Daoy (cell line): ENCODE results near the gene MATCAP1. TPM values are rescaled to one million over a fixed set of nuclear protein-coding genes. Genes with fewer than 3 reads are reported as not detected.

Experiments
- DNase-seq: peaks from one replicate; pipeline ENCODE4 v3.0.0-alpha.2; 2015; ENCODE audit warnings: low read depth
- total RNA-seq: library from RNA; depleted of rRNA; stranded (reverse); fragments of >200 nt; shearing (Covaris generic); gene quantifications from 2 replicates; pipeline ENCODE4 v1.2.3, GENCODE V29; 2014

Gene MATCAP1
- total RNA-seq, 1 experiment from 2014 or later, result 4.6 TPM

DNA sequence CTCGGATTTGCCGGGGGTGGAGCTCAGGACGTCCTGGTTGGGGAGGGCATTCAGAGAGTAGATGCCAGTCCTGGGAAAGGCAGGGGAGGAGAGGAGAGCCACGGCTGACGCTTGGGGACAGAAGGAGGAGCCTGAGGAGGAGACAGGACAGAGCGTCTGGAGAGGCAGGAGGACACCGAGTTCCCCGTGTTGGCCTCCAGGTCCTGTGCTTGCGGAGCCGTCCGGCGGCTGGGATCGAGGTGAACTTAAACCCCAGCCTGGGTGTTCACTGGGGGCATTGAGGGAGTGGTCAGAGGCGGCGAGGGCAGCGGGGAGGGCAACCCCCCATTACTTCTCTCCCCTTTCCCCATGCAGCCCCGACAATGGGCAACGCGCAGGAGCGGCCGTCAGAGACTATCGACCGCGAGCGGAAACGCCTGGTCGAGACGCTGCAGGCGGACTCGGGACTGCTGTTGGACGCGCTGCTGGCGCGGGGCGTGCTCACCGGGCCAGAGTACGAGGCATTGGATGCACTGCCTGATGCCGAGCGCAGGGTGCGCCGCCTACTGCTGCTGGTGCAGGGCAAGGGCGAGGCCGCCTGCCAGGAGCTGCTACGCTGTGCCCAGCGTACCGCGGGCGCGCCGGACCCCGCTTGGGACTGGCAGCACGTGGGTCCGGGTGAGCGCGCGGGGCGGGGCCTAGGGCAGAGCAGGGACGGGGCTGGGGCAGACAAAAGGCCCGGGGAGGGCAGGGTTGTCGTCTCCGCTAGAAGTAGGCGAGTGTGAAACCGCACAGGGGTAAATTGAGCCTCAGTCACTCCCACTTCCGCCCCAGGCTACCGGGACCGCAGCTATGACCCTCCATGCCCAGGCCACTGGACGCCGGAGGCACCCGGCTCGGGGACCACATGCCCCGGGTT lies 9.7 kb downstream of the MATCAP1 start:
- DNase-seq, result peak; percentile 91

DNA sequence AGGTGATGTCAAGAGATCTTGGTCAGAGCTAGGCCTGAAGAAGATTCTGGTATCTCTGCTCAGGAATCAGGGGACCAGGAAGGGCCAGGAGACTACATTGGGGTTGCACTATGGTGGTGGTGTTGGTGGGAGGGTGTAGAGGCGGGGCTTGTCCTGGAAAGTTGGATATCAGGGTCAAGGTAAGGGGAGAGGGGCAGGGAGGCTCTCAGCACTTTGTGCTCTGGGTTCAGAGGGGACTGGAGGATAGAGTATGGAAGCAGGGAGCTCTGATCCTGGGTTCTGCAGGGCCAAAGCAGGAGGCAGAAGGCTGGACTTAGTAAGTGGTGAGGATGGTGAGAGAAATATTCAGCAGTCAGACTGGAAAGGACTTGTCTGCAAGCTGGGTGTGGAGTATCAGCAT lies 10.4 kb downstream of the MATCAP1 start:
- no peak for DNase-seq

DNA sequence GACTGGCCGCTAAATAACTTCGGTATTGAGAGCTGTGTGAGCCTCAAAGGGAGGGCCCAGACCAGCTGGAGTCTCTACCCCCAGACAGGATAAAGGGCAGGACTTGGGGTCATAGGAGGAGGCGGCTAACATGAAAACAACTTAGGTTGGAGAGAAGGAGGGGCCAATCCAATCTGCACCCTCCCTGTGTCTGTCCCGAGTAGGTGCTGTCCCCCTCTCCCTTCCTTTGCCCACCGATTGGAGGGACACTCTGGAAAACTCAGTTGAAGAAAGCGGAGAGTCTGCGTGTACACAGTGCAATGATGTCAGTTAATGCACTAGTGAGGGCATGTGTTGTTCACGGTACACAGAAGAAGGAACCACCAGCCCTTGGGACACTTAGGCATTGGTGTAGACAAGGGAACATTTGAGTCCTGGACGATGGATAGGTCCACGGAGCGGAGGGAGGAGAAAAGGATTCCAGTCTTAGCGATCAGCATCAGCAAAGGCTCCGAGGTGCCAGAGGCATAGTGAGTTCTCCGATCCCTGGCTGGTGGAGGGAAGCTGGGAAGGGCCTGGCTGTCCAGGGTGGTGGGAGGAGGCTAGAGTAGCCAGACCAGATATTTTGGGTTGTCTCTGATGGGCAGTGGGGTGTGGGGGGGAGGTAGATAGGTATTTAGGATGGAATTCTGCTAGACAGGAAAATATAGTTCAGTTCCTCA lies 12.7 kb downstream of the MATCAP1 start:
- no peak for DNase-seq

DNA sequence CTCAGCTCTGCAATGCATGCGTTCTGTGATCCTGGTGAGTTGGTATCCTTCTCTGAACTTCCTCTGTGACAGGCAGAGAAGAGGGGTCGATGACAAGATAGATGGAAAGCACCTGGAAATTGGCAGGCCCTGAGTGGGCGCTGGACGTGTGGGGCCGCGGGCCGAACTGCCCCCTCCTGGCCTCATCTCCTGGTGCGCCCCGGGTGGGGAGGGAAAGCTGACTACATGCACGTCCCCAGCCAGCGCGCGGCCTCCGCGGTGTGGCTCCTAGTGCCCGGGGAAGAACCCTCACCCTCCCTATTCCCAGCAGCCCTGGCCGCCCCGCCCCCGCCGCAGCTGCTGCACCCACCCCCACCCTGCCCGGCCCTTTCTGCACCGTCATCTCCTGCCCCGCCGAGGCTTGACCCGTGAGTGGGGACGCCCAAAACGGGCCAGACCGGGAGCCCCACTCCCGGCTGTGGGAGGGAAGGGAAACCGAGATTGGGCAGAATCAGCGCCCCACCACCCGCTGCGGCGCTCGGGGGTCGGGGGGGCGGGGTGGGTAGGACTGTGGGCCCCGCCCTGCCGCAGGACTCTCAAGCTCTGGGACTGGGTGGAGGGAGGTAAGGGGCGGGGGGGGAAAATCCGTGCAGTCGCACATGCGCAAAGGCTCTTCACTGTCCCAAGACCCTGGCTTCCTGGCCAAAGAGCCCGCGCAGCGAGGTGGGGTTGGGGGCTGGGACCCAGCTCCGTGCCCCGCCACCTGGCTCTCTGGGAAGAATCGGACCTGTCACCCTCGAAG lies 13.4 kb downstream of the MATCAP1 start, which contains the start of gene NOL3:
Gene NOL3 (plus strand): TSS at position 371 of the 781 bp plus-strand sequence.
- peak; percentile 82 for DNase-seq

DNA sequence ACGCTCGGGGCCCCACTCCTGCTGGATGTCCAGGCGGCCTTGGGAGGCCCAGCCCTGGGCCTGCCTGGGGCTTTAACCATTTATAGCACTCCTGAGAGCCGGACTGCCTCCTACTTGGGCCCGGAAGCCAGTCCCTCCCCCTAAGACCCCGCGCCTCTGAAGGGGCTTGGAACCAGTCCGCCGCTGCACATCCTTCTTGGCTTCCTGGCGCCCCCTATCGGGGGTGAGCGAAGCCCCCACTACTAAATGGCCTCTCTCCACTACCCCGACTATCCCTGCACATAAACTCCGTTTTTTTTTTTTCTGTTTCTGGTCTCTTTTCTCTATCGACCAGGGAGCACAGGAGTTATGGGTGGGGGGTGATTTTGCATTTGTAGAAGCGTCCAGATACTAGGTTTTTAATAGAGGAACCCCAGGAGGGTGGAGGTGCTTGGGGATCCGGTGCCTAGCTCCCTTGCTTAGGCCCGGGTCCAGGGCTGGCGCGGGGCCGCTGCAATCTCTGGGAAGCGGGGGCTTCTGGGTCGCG lies 14.1 kb downstream of the MATCAP1 start:
- DNase-seq, result peak; percentile 51

DNA sequence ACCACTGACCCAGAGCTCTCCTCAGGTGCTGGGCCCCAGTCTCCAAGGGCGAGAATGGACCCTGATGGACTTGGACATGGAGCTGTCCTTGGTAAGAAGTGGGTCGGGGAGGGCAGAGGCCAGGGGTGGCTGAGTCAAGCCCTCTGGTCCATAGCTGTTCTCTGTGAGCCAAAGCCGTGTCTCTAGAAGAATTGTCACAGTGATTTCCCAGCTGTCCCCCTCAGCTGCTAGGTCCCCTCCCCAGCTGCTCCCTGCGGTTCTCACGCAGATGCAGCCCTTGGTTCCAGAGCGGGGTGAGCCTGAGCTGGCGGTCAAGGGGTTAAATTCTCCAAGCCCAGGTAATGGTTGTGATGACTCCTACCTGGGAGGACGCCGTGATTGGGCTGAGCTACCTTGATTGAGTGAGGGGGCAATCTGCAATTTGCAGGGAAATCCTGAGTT lies 14.7 kb downstream of the MATCAP1 start:
- DNase-seq, result no peak

DNA sequence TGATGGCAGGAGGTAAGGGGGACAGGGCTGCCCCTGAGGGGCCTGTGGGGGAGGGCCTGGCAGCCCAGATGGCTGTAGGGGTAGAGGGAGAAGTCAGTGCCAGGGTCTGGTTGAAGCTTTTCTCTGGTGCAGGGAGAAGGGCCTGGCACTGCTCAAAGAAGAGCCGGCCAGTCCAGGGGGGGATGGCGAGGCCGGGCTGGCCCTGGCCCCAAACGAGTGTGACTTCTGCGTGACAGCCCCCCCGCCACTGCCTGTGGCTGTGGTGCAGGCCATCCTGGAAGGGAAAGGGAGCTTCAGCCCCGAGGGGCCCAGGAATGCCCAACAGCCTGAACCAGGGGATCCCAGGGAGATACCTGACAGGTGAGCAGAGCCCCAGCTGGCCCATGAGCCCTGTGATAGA lies 16.2 kb downstream of the MATCAP1 start:
- no peak for DNase-seq

DNA sequence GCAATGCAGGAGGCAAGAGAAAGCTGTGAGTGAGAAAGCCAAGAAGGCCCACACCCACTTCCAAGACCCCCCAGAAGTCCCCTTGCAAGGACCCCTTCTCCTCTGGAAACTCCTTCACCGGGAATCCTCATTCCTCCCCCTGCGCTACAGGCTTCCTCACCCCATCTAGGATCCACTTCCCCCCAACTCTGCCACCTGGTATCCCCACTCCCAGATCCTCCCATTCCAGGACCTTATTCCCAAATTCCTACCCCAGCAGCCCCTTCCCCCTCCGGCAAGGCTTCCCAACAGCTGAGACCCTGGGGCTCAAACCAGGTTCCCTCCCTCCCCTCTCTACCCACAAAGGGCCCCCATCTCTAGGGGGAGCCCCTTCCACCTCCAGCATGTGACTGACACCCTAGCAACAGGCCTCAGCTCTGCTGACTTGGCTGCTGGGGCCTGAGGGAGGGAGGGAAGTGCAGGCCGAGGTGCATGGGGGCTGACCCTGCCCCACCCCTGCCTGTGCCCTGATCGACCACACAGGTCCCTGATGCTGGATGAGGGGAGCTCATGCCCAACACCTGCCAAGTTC lies 17.1 kb downstream of the MATCAP1 start:
- DNase-seq, result no peak

DNA sequence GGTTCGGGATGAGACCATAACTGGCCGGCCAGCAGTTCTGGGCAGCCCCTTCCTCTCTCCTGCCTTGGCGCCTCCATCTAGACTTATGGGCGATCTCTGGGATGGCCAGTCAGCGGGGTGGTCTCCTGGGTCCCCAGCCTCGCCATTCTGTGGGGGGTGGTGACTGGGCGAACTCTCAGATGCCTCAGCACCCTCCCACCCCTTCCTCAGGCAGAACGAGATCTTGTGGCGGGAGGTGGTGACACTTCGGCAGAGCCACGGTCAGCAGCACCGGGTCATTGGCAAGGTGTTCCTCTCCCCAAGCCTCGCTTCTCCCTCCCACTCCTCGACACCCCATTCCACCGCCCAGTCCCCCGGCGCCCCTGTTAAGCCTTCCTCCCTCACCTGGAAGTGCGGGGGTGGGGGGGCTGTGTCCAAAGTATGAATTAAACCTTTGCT lies 17.6 kb downstream of the MATCAP1 start:
- no peak for DNase-seq

DNA sequence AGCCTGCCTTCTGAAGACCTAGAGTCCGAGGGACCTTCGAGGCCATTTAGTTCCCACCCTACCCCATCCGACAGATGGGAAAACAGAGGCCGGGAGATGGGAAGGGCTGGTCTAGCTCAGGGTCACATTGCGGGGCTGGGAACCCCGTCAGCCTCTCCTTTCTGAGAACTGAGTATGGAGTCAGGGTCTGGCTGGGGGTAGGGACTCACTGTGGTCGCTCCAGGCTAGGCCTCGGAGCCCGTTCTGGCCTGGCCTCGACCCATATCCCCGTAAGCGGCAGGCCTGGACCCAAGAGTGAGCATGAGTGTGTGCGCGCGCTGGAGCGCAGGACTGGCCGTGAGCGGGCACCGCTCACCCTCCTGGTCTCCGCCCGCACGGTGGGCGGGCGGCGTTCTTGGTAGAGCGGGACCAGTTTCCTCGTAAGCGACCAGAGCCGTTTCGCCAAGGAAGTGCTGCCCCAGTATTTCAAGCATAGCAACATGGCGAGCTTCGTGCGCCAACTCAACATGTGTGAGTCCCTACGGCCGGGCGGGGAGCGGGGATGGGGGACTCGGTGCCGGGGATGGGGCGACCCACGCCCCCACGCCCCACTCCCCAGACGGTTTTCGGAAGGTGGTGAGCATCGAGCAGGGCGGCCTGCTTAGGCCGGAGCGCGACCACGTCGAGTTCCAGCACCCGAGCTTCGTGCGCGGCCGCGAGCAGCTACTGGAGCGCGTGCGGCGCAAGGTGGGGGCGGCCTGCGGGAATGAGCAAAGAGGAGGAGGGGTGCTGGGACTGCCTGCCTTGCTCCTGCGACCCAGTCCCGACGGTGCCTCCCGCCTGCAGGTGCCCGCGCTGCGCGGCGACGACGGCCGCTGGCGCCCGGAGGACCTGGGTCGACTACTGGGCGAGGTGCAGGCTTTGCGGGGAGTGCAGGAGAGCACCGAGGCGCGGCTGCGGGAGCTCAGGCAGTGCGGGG lies 18.4 kb downstream of the MATCAP1 start:
- no peak for DNase-seq

DNA sequence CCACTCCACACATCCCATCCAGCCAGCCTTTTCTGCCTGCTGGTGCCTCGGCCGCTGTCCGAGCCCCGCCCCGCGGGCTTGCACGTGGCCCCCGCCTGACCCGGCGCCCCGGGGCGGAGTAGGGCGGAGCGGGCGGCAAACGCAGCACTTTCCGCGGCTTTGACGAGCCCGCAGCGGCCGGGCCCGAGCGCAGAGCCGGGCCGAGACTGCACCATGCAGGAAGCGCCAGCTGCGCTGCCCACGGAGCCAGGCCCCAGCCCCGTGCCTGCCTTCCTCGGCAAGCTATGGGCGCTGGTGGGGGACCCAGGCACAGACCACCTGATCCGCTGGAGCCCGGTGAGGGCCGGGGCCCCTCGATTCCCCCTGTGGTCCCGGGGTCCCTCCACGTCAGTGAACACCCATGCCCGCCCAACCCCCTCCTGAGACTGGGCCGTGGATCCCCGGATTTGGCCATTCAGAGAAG lies 19.1 kb downstream of the MATCAP1 start, which contains the start of gene HSF4:
Gene HSF4 (plus strand): TSS at position 147 of the 463 bp plus-strand sequence. CDS start 67 bp downstream, at position 214.
- no peak for DNase-seq

DNA sequence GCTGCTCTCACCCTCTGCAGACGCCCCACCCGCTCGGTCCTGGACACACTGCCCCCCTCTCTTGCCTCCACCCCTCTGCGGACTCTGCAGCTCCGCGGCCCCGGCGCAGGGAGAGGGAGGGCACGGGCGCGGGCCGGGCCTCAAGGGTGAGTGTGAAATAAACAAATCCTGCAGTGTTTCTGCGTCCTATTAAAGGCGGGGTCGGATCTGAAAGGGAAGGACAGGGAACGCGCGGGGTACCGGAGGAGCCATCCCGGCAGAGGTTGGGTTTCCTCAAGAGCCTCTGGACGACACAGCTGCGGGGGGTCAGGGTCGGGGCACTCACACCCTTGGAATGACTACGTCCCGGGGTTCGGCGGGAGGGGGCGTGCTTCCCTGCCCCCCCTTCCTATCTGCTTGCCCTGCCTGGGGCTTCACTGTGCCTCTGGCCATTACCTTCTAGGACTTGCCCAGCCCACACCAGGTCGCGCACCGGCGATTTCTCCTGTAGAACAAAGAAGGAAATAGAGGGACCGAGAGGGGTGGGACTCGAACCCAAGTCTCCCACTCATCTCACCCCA lies 19.7 kb downstream of the MATCAP1 start:
- DNase-seq, result no peak

DNA sequence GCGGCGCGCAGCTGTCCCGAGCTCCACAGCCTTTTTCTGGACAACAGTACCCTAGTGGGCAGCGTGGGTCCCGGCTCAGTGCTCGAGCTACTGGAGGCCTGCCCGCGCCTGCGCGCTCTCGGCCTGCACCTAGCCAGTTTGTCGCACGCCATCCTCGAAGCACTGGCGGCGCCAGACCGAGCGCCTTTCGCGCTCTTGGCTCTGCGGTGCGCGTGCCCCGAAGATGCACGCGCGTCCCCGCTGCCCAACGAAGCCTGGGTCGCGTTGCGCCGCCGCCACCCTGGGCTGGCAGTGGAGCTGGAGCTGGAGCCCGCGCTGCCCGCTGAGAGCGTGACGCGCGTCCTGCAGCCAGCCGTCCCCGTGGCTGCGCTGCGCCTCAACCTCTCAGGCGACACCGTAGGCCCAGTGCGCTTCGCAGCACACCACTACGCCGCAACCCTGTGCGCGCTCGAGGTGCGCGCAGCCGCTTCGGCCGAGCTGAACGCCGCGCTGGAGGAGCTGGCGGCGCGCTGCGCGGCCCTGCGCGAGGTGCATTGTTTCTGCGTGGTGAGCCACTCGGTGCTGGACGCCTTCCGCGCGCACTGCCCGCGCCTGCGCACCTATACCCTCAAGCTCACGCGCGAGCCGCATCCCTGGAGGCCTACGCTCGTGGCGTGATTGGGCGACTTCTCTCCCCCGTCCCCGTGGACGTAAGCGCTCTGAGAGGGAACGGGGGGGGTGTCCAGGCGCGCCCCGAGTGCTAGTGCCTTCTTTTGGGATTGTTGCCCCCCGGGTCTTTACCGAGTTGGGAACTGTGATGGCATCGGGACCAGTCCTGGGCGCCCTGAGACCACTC lies 20.4 kb downstream of the MATCAP1 start:
- peak; percentile 39 for DNase-seq

DNA sequence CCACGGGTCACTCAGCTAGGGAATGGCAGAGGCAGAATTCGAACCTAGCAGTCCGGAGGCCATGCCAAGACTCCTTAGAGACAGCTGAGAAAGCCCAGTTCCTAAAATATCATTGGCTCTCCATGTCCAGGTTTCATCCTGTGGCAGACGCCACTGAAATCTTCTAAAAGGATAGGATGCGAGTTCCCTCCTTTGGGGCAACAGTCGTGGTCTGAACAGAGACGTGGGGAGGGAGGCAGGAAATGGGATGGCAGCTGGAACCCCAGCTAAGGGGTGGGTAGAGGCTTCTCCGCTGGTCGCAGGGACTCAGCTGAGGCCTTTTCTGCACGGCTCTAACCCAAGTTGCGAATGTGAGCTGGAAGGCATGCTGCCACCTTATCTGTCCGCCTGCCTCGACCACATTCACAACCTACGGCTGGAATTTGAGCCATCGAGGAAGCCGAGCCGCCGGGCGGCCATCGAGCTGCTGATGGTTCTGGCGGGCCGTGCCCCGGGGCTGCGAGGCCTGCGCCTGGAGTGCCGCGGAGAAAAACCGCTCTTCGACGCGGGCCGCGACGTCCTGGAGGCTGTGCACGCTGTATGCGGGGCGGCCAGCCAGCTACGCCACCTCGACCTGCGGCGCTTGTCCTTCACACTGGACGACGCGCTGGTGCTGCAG lies 21.1 kb downstream of the MATCAP1 start:
- DNase-seq, result no peak

DNA sequence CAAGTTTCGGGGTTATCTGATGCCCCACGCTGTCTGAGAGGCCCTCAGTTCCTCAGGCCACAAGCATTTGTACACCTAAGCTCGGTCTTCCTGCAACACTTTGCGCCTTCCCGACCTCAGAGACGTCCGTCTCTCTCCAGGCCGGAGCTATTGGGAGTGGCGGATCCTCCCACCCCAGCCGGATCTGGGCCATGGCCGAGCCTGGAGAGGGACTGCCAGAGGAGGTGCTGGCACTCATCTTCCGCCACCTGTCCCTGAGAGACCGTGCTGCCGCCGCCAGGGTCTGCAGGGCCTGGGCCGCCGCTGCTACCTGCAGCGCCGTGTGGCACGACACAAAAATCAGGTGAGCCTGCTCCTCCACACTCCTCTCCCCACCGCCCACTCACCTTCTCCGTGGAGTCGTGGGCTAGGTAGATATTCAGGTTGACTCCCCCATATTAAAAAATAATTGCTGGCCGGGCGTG lies 22.1 kb downstream of the MATCAP1 start:
- no peak for DNase-seq

DNA sequence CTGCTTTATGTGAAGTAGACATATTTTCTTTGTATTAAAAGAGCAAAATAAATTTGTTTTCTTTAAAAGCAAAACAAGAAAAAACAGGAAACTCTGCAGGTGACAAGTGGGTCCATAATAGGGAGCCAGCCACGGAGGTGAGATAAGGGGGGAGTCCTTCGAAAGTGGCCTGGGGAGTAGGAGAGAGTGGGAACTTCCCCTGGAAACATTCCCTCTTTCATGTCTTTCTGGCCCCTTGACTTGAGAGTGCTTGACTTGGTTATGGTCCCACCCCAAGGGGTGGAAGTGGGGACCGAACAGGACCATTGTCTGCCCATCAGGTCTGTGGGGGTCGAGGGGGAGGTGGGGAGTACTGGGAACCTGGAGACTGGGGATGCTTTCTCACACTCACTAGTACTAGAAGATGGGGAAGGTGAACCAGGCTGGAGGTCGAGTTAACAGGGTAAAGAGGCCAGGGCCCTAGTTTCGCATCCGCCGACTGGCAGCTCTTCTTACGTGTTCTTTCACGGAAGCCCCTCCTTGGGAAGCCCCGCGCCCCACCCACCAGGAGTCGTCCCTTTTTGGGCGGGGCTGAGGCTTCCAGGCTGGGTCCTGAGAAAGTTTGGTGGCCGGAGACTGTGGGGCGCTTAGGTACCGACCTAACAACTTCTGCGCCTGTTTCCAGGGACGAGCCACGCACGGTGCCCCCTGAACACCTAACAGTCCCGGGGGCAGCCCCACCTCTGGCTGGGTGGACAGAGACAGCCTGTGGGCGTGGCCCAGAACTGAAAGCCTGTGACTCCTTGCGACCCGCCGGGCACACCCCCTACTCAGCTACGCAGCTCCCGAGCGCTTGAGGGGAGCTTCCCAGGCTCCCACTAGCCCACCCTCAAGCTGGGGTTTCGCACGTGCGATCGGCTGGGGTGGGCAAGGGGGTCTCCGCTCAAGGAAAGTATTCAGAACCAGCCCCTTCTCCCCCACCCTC lies 24.8 kb downstream of the MATCAP1 start:
- DNase-seq, result peak; percentile 52
